ENCODE data around the gene ST6GALNAC5. TPM values are rescaled to one million over a fixed set of nuclear protein-coding genes. Genes with fewer than 3 reads are reported as not detected.

The ST6GALNAC5 gene
- total RNA-seq, 2 donors from 2014 or later, result 9.1 to 9.4 TPM

DNA sequence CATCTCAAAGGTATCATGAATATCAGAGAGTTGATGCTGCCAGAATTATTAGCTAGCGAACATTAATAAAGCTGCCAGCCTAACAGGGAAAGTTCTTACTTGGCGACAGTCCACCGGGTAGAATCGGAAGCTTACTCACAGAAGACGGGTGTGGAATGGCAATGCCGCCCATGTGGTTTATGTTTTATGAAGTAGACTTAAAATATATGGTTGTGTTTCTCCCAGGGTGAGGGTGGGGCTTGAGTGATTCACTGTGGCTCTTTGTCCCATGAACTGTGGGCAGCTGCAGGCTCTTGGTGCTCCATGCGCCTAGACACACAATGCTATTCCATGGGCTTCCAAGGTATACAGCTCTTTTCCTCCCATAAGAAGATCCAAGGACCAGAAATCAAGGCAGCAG lies 189.2 kb downstream of the ST6GALNAC5 start:
- WGBS, 2 experiments (ENCODE audit: insufficient coverage in 1 of 2, insufficient read length in 1 of 2), result 92 to 94% methylated on average over 6 to 7 of the region's 7 CpGs
- Histone ChIP-seq H3K27me3 (ENCODE audit: control insufficient read depth, insufficient read depth, low read length, poor library complexity, severe bottlenecking) (no peaks in the 10 kb centered on the region), H3K9ac (ENCODE audit: extremely low read depth, low read length, poor library complexity, severe bottlenecking) (no peak overlapping the region), H3K36me3 (ENCODE audit: control insufficient read depth, insufficient read depth, low read length) (no peaks in the 10 kb centered on the region), H3K27ac (ENCODE audit: low read depth, low read length) (no peak overlapping the region), H3K4me1 (ENCODE audit: control insufficient read depth, insufficient read depth, low read length) (no peaks in the 10 kb centered on the region), H3K9me3 (ENCODE audit: control insufficient read depth, low read length) (peaks cover 10% of the 10 kb centered on the region), H3K4me3 (ENCODE audit: low read length) (no peak overlapping the region)
- DNase-seq, result no peak
- H3K4me3 Mint-ChIP-seq, result no peak overlapping the region
- H3K27me3 Mint-ChIP-seq (ENCODE audit: insufficient read depth), result no peaks in the 10 kb centered on the region
- H3K4me1 Mint-ChIP-seq, result peaks cover 4% of the 10 kb centered on the region
- peaks cover 7% of the 10 kb centered on the region for H3K36me3 Mint-ChIP-seq (ENCODE audit: low read depth)
- TF ChIP-seq, protein P1, sequence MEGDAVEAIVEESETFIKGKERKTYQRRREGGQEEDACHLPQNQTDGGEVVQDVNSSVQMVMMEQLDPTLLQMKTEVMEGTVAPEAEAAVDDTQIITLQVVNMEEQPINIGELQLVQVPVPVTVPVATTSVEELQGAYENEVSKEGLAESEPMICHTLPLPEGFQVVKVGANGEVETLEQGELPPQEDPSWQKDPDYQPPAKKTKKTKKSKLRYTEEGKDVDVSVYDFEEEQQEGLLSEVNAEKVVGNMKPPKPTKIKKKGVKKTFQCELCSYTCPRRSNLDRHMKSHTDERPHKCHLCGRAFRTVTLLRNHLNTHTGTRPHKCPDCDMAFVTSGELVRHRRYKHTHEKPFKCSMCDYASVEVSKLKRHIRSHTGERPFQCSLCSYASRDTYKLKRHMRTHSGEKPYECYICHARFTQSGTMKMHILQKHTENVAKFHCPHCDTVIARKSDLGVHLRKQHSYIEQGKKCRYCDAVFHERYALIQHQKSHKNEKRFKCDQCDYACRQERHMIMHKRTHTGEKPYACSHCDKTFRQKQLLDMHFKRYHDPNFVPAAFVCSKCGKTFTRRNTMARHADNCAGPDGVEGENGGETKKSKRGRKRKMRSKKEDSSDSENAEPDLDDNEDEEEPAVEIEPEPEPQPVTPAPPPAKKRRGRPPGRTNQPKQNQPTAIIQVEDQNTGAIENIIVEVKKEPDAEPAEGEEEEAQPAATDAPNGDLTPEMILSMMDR (conservative IDR thresholded peaks at IDR 0.05), result no peak
- peaks cover 4% of the 10 kb centered on the region for H3K9me3 Mint-ChIP-seq
- H3K27ac Mint-ChIP-seq, result no peak overlapping the region

DNA sequence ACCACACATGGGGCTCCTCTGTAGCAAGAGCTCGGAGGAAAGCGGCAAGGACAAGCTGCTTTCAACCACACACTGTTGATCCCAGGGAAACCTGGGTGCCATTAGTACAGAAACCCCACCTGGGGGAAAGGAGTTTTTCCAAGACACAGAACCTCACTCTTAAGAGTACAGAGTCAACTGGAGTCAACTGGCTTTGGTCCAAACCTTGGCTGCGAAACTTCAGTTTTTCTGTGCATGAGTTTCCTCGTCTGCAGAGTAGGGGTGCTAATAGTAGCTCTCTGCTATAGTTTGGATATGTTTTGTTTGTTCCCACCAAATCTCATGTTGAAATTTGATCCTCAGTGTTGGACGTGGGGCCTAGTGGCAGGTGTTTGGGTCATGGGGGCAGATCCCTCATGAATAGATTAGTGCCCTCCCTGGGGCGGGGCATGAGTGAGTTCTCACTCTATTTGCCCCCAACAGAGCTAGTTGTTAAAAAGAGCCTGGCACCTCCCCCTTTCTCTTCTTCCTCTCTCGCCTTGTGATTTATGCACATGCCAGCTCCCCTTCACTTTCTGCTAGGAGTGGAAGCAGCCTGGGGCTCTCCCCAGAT lies 190.8 kb downstream of the ST6GALNAC5 start:
- TF ChIP-seq, protein P1 (conservative IDR thresholded peaks at IDR 0.05), result no peak
- H3K4me3 Mint-ChIP-seq, result no peak overlapping the region

DNA sequence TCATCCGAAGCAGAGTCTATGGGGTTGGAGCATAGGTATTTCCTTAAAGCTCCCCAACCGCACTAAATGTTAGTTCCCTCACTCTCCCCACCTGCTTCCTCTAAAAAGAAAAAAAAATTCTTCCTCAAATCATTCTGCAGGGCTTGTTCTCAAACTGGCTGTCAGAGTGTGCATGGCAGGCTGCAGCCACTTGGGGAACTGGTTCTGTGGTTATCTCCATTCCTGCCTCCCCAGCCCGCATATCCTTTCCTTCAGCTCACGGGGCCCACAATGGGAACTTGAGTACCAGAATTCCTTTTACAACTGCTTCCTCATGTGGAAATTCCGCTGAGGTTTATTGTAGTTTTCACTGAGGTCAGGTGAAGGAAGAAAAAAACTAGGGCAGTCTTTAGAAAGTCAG lies 192.7 kb downstream of the ST6GALNAC5 start:
- Histone ChIP-seq H3K27me3 (ENCODE audit: control insufficient read depth, insufficient read depth, low read length, poor library complexity, severe bottlenecking) (no peaks in the 10 kb centered on the region), H3K4me3 (ENCODE audit: low read length) (no peak overlapping the region), H3K9ac (ENCODE audit: extremely low read depth, low read length, poor library complexity, severe bottlenecking) (no peak overlapping the region), H3K9me3 (ENCODE audit: control insufficient read depth, low read length) (peaks cover 2% of the 10 kb centered on the region), H3K27ac (ENCODE audit: low read depth, low read length) (no peak overlapping the region), H3K4me1 (ENCODE audit: control insufficient read depth, insufficient read depth, low read length) (no peaks in the 10 kb centered on the region), H3K36me3 (ENCODE audit: control insufficient read depth, insufficient read depth, low read length) (no peaks in the 10 kb centered on the region)
- H3K4me1 Mint-ChIP-seq, result peaks cover 4% of the 10 kb centered on the region
- H3K27me3 Mint-ChIP-seq (ENCODE audit: insufficient read depth), result no peaks in the 10 kb centered on the region
- no peak overlapping the region for H3K27ac Mint-ChIP-seq
- 75 to 79% methylated on average over 2 to 5 of the region's 5 CpGs for WGBS, 2 experiments (ENCODE audit: insufficient coverage in 1 of 2, insufficient read length in 1 of 2)
- TF ChIP-seq, protein P1 (conservative IDR thresholded peaks at IDR 0.05), result peak; percentile 41
- DNase-seq, result peak; percentile 82
- H3K4me3 Mint-ChIP-seq, result no peak overlapping the region
- H3K36me3 Mint-ChIP-seq (ENCODE audit: low read depth), result peaks cover 2% of the 10 kb centered on the region
- H3K9me3 Mint-ChIP-seq, result peaks cover 3% of the 10 kb centered on the region

More for the DNA sequence above, 190.8 kb downstream of the ST6GALNAC5 start:
- H3K9me3 ChIP-seq (ENCODE audit: control insufficient read depth, low read length), result peaks cover 10% of the 10 kb centered on the region
- Mint-ChIP-seq H3K27ac (no peak overlapping the region), H3K4me1 (peaks cover 4% of the 10 kb centered on the region), H3K9me3 (peaks cover 4% of the 10 kb centered on the region), H3K27me3 (ENCODE audit: insufficient read depth) (no peaks in the 10 kb centered on the region), H3K36me3 (ENCODE audit: low read depth) (peaks cover 7% of the 10 kb centered on the region)
- peak; percentile 54 for DNase-seq
- H3K9ac ChIP-seq (ENCODE audit: extremely low read depth, low read length, poor library complexity, severe bottlenecking), result no peak overlapping the region
- no peaks in the 10 kb centered on the region for H3K36me3 ChIP-seq (ENCODE audit: control insufficient read depth, insufficient read depth, low read length)
- H3K27me3 ChIP-seq (ENCODE audit: control insufficient read depth, insufficient read depth, low read length, poor library complexity, severe bottlenecking), result no peaks in the 10 kb centered on the region
- H3K27ac ChIP-seq (ENCODE audit: low read depth, low read length), result no peak overlapping the region
- H3K4me3 ChIP-seq (ENCODE audit: low read length), result no peak overlapping the region
- 85 to 87% methylated on average over 4 to 7 of the region's 7 CpGs for WGBS, 2 experiments (ENCODE audit: insufficient coverage in 1 of 2, insufficient read length in 1 of 2)
- no peaks in the 10 kb centered on the region for H3K4me1 ChIP-seq (ENCODE audit: control insufficient read depth, insufficient read depth, low read length)
